Upper lobe of left lung (tissue), 4 donors: Measurements from ENCODE around the gene OR7A5.

Experiments used
- CTCF ChIP-seq, 6 experiments: fragments of 450-650 bp in 4 of 6; fragments of 200-600 bp in 2 of 6; sonication (generic) in 2 of 6; IDR thresholded peaks; one replicate each; pipeline ENCODE4 v1.5.1; 2016 to 2019; ENCODE audit warnings: antibody characterized with exemption in 6 of 6
- POLR2A ChIP-seq, 4 donors: fragments of 450-650 bp; IDR thresholded peaks; one replicate each; pipeline ENCODE4 v1.5.1; 2016 to 2017; ENCODE audit warnings: antibody characterized with exemption in 4 of 4, mild to moderate bottlenecking in 2 of 4

GRCh38 chr19:14848822-14849221, 13.8 kb upstream of the OR7A5 start, which contains the start of gene OR7A10:
- TF ChIP-seq CTCF (IDR thresholded peaks at IDR 0.05) (no peak), POLR2A (IDR thresholded peaks at IDR 0.05) (no peak)
